Epithelial cell of proximal tubule (primary cell): ENCODE measurements around the gene TRIM15. TPM values are rescaled to one million over a fixed set of nuclear protein-coding genes. Genes with fewer than 3 reads are reported as not detected.
"Not testable (repeated sequence)": the region's sequence is repeated elsewhere in the genome, so short reads cannot be mapped to it uniquely, and the experiment has no call there.

ENCODE experiments used
- DNase-seq: peaks from one replicate; pipeline ENCODE4 v3.0.0-alpha.2; 2011; ENCODE audit warnings: low read depth
- H3K4me3 ChIP-seq: 2 replicates; pipeline ENCODE4 v1.5.1; 2011; ENCODE audit warnings: low read depth, mild to moderate bottlenecking, low read length
- total RNA-seq: library from RNA; depleted of rRNA; stranded (reverse); fragments of >200 nt; gene quantifications from 2 replicates; pipeline ENCODE4 v1.2.3, GENCODE V29; 2015
- TF ChIP-seq, protein P1 (sequence below): conservative IDR thresholded peaks from 2 replicates; pipeline ENCODE4 v1.5.1; 2012; ENCODE audit warnings: low read depth, mild to moderate bottlenecking, low read length

TRIM15 gene
- total RNA-seq, 1 donor from 2014 or later: not detected

DNA sequence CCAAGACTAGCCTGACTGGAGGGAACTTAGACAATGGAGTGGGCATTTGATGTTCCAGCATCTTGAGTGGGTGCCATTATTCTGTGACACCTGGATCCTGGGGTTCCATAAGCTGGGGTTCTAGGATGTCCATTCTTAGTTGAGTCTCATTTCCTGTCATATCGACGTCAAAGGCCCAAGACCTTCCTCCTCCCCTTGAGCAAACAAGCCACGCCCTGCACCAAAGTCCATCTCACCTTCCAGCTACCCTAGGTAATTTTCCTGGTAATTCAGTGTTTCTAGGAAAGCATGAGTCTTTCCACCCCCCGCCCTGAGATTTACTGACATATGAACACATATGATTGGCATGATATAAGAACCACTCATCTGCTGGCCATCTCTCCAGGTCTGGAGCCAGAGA is 27.6 kb upstream of the TRIM15 start, which contains the start of gene TRIM40:
Gene TRIM40, plus strand, starts transcription at position 384 of the 400 bp plus-strand sequence. CDS start 897 bp downstream, outside the sequence.
- no peak within 1 kb of the TSS for H3K4me3 ChIP-seq
- no peak for DNase-seq
- TF ChIP-seq, protein P1, sequence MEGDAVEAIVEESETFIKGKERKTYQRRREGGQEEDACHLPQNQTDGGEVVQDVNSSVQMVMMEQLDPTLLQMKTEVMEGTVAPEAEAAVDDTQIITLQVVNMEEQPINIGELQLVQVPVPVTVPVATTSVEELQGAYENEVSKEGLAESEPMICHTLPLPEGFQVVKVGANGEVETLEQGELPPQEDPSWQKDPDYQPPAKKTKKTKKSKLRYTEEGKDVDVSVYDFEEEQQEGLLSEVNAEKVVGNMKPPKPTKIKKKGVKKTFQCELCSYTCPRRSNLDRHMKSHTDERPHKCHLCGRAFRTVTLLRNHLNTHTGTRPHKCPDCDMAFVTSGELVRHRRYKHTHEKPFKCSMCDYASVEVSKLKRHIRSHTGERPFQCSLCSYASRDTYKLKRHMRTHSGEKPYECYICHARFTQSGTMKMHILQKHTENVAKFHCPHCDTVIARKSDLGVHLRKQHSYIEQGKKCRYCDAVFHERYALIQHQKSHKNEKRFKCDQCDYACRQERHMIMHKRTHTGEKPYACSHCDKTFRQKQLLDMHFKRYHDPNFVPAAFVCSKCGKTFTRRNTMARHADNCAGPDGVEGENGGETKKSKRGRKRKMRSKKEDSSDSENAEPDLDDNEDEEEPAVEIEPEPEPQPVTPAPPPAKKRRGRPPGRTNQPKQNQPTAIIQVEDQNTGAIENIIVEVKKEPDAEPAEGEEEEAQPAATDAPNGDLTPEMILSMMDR: no peak

- TF ChIP-seq, protein P1: no peak
- DNase-seq: no peak
- no peak overlapping the region for H3K4me3 ChIP-seq
Observed at GRCh38 chr6:30136570-30137286, 26.6 kb upstream of the TRIM15 start.

DNA sequence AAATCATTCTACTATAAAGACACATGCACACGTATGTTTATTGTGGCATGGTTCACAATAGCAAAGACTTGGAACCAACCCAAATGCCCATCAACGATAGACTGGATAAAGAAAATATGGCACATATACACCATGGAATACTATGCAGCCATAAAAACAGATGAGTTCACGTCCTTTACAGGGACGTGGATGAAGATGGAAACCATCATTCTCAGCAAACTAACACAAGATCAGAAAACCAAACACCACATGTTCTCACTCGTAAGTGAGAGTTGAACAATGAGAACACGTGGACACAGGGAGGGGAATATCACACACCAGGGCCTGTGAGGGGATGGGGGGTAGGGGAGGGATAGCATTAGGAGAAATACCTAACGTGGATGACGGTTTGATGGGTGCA is 23.1 kb upstream of the TRIM15 start:
- not testable (repeated sequence) for DNase-seq, H3K4me3 ChIP-seq

DNA sequence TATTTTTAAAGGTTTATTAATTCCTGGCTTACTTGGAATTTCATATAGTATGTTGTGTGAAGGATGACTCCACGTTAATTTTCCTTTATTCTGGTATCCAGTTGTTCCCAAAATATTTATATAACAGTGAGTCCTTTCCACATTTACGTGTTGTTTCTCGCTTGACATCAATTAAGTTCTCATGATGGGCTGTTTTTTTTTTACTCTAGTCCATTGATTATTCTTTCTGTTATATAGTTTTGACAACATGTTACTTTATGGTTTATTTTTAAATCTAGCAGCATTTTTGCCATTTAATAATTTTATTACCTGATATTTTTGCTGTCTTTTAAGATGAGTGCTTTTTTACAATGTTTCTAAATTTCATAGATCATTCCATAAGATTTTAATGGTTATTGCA is 20.7 kb upstream of the TRIM15 start:
- no peak for DNase-seq
- TF ChIP-seq, protein P1: no peak
- no peak overlapping the region for H3K4me3 ChIP-seq

- TF ChIP-seq, protein P1: no peak
- H3K4me3 ChIP-seq: no peak overlapping the region
- no peak for DNase-seq
Observed at GRCh38 chr6:30143780-30144179, 19.6 kb upstream of the TRIM15 start.

- no peak for DNase-seq
- H3K4me3 ChIP-seq: no peak overlapping the region
- TF ChIP-seq, protein P1: no peak
Observed at GRCh38 chr6:30144811-30145210, 18.5 kb upstream of the TRIM15 start.

DNA sequence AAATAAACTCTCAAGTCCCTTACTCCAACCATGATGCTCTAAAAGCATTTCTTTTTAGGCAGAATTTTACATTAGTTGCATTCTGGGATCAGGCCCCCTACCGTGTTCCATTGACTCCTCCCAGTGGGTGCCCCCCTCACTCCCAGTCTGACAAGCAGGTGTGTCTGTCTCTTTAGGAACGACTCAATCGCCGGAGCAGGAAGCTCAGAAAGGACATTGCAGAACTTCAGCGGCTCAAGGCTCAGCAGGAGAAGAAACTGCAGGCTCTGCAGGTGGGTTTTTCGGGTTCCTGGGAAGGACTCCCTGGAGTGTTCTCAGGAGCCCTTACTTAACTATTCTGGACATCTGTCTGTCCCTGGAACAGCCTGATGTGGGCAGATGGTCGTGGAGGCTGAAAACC is 17.5 kb upstream of the TRIM15 start:
- no peak for DNase-seq
- TF ChIP-seq, protein P1: no peak
- no peak overlapping the region for H3K4me3 ChIP-seq
